ENCODE measurements around the gene RSPH3.
"Not testable (repeated sequence)": the region's sequence is repeated elsewhere in the genome, so short reads cannot be mapped to it uniquely, and the experiment has no call there.

The RSPH3 gene, protein sequence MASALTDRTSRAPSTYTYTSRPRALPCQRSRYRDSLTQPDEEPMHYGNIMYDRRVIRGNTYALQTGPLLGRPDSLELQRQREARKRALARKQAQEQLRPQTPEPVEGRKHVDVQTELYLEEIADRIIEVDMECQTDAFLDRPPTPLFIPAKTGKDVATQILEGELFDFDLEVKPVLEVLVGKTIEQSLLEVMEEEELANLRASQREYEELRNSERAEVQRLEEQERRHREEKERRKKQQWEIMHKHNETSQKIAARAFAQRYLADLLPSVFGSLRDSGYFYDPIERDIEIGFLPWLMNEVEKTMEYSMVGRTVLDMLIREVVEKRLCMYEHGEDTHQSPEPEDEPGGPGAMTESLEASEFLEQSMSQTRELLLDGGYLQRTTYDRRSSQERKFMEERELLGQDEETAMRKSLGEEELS

DNA sequence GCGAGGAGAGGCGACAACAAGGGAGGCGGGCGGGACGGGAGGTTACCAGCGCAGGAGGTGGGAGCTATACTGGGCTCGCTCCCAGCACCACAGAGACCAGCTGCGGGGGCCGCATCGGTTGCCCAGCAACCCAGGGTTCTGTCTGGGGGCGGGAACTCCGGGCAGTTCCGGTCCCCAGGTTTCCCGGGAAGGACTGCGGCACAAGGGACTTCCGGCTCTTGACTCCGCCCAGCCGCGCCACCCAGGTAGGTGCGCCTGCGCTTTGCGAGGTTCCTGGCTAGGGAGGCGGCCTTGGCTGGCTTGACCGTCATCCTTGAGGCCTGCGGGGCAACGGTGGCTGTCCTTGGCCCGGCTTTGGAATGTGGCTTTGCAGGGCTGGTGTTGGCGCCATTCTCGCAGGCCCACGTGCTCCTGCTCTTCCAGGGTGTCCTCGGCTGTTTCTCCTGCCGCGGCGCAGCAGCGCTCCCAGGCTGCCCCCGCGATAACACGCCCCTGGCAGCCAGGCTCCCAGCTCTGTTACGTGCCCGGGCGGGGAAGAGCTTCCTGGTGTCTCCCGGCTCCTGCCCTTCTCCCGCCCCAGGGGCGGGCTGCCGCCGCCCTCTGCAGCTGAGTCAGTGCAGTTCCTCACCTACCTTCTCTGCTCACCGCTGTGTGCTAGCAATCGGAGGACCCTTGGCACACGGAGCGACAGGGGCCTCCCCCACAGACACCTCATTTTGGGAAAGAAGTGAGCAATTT is at the start of gene RSPH3:
TSS of gene RSPH3 (minus strand) at position 537 of the 738 bp plus-strand sequence. CDS start 652 bp downstream, outside the sequence.
- DNase-seq: peak; percentile 91

DNA sequence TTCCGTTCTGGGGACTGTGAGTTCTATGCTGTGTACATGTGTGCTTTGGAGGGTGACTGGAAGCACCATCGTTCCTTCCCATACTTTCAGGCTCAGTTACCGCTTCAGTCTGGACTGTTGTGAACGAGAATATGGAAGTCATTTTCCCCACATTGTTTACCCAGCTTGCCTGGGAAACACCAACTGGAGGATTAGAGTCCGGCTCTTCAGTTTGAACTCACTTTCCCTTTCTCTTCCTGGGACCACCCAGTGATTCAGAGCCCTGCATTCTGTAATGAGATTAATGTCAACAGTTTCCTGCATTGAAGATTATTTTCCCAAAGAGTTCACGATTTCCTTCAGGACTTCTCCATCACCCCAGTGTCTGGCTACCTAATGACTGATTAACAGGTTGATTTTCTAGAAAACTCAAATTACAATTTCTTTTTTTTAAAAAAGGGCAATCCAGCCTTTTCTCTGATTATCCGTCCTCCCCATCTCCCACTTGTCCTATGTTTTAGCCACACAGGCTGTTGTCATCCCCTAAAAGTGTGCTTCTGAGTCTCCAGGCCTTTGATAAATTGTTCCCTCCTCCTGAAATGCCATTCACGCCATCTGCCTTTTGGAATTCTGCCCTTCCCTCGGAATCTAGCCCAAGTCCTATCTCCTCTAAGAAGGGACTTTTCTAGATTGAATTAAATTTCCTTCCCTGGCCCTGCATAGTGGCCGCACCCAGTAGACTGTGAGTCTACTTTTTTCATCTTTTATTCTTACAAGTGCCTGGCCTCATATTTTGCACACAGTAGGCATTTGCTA is 48.1 kb upstream of the RSPH3 start:
- DNase-seq: no peak

DNA sequence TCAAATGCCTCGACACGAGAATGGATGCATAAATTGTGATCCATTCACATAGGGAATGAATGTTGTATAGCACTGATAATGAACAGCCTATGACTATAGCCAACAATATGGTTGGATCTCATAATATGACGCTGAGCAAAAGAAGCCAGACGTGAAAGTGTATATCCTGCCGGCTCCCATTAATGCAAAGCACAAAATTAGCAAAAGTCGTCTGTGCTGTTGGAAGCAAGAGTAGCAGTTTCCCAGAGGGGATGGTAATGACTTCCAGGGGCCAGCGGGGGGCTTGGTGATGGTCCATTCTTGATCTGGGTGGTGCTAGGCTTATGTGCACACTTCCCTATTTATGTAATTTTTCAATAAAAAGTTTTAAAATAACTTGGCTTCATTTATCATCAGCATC is 45.8 kb upstream of the RSPH3 start:
- no peak for DNase-seq

DNA sequence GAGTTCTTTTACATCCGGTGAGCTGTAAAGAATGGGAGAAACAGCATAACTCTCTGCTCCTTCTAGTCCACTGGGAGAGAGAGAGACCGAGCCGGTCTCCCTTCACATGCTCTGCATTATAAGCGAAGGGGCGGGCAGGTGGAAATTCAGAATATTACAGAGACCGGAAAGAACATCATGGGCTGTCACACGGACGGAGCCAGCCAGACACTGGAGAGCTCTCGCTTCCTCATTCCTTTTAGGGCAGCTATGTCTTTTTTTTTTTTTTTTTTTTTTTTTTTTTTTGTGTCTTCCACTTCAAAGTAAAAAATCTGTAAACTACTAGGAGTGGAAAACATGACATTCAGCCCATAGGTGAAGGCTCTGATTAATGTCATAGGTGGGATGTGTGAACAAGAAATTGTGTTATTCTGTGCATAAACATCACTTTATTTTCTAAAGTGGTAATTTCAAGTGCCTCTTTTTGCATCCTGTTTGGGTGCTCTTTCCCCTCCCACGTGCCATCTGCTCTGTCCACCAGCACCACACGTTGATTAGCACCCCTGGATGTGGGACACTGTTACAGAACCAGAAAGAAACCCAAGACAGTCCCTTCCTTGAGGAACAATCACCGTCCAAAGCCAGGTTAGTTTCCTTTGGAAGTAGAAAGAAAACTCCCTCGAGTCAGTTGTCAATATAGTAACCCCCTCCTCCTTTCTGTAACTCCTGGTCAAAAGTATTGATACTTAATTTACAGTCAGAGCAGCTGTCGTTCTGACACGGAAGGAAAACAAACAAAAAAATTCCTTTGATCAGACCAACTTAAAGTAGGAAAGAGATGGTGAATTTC is 45.1 kb upstream of the RSPH3 start, which contains the start of gene TAGAP:
TSS of gene TAGAP (minus strand) at position 93 of the 829 bp plus-strand sequence. CDS start 845 bp downstream, outside the sequence.
- DNase-seq: peak; percentile 82

DNA sequence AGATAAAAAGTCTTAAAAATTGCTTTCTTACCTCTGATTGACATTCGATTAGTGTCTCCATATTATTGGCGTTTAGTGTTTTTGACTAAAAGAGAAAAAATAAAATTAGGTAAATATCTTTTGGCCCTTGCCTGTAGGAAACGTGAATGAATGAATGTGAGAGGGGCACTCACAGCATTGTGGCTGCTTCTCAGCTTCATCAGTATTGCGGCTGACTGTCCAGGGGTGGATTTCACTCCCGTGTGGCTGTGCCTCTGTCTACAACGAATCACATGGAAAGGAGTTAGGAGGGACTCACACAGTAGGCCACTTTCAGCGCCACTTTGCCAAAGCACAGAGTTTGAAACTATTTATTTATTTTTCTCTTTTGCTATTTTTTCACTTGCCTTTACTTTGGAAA is 43.9 kb upstream of the RSPH3 start:
- DNase-seq: no peak

DNA sequence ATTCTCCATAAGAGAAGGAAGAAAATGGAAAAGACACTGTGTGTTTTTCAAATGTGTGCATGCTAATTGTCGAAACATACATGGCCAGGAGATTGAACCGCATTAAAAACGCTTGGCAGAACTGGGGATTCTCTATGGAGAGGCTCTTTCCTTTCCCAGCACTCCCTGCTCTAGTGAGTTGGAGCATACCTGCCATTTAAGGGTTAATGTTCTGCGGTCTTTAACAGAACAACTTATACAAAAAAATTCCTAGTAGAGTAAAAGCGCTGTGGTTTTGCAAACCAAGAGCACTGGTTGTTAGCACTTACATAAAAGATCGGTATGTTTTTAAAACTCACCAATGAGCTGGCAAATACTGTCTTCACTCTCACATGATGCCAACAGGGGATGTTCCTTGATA is 43.2 kb upstream of the RSPH3 start:
- DNase-seq: no peak

DNA sequence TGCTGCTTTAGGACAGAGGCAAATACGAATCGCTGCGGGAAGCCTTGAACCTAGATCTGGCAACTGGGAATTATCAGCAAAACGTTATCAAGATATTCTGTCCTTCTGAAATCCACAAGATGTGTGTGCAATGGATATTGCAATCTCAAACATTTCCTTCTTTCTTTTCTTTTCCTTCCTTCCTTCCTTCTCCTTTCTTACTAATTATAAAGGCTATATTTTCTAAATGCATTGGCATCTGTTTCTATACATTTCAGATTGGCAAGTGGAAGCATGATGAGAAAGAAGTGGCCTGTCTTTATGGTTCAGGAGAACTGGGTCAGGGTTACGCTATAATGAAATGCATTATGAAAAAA is 42.8 kb upstream of the RSPH3 start:
- DNase-seq: no peak

DNA sequence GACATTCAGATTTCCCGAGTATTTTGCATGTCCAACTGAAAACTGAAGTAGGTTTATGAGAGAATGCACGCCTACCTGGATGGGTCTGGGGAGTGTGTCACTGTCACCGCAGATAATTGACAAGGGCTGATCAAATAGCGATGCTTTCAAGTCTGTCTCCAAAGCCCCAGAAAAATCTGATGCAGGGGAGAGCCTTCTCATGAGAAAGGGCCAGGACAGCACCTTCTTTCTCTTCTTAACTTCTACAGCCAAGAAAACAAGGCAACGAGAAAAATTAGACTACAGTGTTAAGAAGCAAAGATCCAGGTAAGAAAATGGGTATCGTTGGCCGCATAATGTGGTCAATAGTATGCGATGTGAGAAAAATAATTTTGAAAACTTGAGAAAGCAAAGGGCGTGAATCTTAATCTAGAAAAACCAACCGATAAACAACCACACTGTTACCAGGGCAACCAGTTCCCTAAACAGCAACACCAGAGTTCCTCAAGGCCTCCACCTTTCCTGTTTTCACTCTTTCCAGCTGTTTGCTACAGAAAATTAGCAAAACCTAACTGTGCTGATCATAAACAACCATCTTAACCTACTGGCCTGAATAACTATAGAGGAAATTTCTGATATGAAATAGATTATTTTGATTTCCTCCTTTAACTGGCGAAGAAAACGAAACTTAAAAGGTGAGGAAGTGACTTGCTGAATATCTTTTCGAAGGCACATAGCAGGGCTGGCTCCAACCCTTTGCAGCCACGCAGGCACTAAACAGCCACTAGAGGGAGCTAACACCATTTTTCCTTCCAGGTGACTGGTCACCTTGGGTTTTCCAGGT is 42.2 kb upstream of the RSPH3 start:
- DNase-seq: peak; percentile 65

DNA sequence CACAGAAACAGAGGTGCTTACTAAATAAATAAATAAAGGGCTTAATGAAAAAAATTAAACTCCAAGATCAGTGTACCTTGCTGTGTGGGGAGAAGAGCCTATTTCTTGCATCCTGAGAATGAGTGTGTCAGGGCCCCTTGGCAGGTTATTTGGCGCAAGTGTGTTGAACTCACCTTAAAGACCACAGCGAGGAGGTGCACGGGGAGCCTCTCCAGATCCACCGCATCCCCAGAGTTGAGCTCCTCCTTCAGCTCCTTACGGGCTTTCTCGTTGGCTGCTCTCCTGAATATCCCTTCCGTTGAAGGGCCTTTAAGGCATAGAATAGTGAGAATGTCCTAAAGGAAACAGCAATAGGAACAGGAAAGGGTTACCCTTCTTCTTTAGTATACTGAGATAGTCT is 41.2 kb upstream of the RSPH3 start:
- DNase-seq: no peak

DNA sequence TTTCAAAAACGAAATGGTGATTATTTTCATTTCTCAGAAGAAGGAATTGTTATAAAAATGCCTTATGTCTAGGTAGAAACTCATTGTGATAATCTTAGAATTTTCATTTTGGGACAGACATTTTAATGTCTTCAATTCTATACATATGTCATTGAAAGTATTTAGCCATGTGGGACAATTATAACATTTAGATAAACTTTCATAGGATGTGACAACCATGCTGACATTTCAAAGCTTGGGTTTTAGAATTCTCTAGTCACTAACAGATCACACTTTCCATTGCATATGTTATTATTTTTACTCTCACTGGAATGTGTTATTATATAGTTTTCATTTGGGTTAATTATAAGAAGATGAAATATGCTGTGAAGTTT is 39.9 kb upstream of the RSPH3 start:
- DNase-seq: no peak

DNA sequence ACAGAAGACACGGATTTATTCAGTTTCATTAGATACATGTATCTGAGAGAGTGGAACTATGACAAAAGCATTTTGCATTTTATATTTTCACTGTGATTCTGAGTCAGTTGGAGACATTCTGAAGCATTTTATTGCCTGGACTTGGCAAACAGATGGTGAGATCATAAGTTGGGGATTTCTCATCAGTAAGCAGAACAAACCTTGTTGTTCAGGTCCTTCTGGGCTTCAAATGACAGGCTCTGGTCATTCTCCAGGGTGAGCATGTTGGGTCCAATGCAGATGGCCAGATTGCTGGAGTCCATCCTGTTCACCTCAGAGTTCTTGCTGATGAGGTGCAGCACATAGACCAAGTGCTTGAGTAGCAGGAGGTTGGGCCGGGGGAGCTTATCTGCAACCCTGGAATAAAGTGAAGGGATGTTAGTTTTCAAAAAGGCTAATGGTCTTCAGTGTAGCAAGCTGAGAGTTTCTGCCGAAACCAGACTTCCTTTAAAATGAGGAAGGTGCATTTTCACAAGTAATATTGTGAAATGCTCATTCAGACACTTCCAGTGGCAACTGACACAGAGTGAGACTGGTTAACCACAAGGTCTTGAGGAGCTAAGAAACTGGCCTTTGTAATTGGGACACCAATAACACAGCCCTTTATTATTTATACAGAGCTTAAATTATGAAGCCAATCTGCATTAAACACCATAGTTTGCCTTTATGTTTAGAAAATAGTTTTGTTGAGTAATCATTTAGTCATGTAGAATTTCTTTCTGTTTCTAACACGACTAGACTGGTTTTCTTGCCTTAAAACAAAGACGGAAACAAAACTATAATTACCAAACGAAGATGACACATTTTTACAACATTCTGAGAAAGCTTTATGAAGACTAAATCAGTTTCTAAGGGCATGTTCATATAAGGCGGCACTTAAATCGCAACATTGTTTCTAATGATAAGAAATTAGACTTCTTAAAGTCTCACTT is 39.2 kb upstream of the RSPH3 start:
- no peak for DNase-seq

DNA sequence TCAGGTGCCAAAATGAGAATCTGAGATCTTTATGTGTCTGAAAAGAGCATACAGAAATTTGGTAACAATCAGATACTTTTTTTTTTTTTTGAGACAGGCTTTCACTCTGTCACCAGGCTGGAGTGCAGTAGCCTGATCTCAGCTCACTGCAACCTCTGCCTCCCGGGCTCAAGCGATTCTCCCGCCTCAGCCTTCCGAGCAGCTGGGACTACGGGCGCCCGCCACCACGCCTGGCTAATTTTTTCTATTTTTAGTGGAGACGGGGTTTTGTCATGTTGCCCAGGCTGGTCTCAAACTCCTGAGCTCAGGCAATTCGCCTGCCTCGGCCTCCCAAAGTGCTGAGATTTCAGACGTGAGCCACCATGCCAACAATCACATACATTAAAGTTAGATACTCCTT is 38.3 kb upstream of the RSPH3 start:
- not testable (repeated sequence) for DNase-seq

DNA sequence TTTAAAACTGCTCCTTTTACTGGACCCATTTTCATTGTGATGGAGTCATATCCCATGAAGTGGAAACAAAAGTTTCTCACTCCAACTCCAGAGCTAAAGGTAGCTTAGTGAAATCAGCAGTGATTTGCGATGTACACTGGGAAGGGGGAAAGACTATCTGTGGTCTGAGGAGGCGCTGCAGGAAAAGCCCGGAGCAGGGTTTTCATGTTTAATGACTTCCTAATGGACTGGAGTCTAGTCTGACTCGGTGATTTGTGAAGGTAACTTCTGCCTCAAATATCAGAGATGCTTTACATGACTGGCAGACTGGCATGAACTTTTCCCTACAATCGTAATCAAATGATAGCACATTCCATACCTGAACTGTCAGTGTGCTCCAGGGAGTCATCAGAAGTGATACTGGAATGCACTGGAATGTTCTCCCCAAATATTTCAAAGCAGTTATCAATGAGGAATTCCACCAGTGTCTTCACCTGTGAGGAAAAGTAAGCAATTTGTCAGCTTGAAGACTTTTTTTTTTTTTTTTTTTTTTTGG is 37.8 kb upstream of the RSPH3 start:
- no peak for DNase-seq

DNA sequence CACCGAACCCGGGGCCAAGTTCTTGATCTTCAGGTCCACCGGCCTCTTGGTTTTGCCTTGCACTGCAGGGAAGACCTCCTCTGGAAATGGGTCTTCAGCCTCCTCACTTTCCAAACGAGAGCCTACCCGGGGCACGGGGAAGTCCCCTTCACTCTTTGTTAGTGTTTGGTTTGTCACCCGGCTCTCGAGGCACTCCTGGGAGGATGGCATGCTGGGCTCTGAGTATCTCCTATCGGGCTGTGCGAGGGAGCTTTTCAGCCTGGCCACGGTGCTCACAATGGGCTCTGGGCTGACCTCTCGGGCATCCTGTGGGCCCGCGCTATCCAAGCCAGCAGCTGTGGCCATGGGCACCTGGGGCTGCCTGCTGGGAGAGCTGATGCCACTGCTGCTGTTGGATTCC is 36.7 kb upstream of the RSPH3 start:
- no peak for DNase-seq

DNA sequence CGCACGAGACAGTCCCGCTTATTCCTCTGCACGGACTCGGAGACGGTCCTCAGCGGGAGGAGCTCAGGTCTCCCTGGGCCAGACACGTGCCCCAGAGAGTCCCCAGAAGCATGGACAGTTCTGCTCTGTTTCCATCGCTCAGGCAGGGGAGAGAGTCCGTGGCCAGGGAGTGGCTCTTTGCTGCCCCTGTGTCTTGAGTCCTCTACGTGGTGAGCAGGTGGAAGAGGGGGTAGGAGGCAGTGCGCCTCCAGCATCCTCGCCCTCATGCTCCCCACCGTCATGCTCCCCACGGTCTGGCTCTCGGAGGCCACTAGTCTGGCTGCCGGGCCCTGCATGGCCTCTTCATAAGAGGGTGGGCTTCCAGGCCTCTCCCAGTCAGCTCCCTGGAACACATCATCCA is 35.9 kb upstream of the RSPH3 start:
- no peak for DNase-seq

DNA sequence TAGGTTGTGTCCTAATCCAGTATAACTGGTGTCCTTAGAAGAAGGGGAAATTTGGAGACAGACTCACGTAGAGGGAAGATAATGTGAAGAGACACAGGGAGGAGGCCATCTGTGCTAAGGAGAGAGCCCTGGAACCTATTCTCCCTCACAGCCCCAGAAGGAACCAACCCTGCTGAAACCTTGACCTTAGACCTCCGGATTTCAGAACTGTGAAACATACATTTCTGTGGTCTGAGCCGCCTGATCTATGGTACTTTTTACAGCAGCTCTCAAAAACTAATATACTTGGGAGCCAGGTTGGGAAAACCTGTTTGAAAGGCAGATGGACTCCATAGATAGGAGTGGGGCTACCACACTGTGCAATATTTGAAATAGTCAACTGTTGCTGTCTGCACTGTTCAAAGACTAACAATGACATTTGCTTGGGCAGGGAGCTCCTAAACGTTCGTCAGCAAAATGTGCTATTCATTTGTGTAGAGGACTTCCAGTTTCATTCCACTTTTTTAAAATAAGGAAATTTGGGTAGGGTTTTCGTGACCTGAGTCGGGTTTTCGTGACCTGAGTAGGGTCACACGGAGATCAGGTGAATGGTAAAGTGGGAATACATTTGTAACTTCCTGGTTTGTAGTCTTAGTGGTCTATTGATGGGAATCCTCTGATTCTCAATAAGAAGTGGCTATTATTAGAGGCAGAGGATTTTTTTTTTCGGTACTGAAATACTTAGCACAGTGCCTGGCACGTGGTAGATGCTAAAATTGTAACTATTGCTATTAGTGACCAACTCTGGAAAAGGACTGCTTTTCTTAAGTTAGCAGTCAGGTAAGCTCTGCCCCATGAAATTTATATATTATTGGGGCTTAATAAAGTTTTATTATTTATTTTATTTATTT is 33.4 kb upstream of the RSPH3 start:
- DNase-seq: no peak

DNA sequence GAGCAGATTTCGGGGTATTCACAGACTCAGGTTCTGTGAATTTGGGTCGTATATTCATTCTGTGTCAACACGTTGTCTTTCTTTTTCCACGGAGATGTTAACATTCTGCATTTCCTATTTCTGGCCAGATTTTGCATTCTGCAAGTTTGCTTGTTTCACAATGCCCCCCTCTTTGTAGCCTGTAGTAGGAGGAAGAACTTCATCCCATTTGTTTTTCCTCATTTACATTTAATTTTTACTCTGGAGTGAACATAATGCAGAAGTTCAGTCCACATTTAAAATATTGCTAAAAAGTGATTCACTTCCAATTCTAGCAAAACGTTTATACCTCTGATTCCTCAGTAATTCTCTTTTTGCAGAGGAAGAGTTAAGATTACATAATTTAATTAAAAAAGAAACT is 31.8 kb upstream of the RSPH3 start:
- DNase-seq: no peak

DNA sequence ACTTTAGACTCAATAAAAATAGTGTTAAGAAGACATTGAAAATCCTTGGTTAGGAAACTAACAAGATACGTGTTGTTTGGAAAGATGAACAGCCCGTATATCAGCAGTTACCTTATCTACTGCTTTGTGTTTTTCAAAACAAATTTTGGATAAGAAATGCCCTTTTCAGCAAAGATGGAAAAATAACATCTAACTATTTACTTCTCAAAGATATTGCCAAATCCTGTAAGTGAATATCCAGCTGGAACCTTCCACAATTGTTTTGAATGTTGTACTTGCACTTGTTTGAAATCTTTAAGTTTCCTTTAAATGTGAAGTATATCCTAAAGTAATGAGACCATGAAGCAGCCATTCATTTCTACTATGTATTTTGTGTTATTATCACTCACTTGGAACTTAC is 30.2 kb upstream of the RSPH3 start:
- DNase-seq: no peak

DNA sequence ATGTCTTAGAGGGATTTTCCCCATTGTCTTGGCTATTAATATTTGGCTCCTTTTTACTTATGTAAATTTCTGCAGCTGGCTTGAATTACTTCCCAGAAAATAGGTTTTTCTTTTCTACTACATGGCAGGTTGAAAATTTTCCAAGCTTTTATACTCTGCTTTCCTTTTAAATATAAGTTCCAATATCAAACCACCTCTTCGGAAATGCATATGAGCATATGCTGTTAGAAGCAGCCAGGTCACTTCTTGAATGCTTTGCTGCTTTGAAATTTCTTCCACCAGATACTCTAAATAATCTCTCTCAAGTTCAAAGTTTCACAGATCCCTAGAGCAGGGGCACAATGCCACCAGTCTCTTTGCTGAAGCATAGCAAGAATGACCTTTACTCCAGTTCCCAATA is 25.2 kb upstream of the RSPH3 start:
- DNase-seq: not testable (repeated sequence)
